Measurements from ENCODE around the gene ANKRD34C.

GRCh38 chr15:79261836-79262235 lies 20.7 kb upstream of the ANKRD34C start:
- no peak for TF ChIP-seq CTCF (IDR thresholded peaks at IDR 0.05)
- no peak for TF ChIP-seq EP300 (IDR thresholded peaks at IDR 0.05)
- no peak for TF ChIP-seq POLR2A (IDR thresholded peaks at IDR 0.05)

All from sigmoid colon (tissue), 4 donors.